ENCODE data around the gene CAT.

Gene CAT

DNA sequence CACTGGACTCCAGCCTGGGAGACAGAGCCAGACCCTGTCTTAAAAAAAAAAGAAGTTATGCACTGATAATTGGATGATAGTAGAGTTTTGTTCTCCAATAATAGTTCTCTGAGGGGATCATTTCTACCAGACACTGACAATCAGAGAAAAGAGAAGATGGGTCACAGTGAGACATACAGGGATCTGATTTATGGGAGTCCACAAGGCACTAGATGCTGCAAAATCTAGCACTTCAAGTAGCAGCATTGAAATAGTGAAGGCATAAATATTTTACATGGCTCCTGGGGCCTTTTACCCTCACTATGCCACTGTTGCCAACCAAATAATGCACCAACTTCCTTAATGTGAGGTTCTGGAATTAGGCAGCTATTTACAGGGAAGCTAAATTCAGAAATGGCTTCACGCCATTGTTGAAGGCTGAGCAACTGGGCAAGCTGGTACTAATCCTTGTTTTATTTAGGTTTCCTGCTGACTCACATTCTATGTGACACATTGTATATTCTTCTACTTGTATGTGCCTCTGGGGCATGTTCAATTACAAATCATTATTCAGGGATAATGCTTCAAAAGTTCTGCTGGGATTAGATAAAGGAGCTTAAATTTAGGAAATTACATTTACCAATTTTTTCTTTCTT is 42.7 kb upstream of the CAT start:
- TF ChIP-seq TOX (CRISPR knock-in tag; IDR thresholded peaks at IDR 0.05; ENCODE audit: borderline replicate concordance) (no peak), RARB (CRISPR knock-in tag; IDR thresholded peaks at IDR 0.05) (no peak), SNAI2 (CRISPR knock-in tag; IDR thresholded peaks at IDR 0.05) (no peak), CSDC2 (CRISPR knock-in tag; IDR thresholded peaks at IDR 0.05) (no peak), PPARA (CRISPR knock-in tag; IDR thresholded peaks at IDR 0.05; ENCODE audit: borderline replicate concordance) (no peak), CREB5 (CRISPR knock-in tag; IDR thresholded peaks at IDR 0.05; ENCODE audit: low read depth) (no peak), ZNF565 (CRISPR knock-in tag; conservative IDR thresholded peaks at IDR 0.05; ENCODE audit: low read depth) (no peak), ISL1 (CRISPR knock-in tag; IDR thresholded peaks at IDR 0.05) (no peak)
- TF ChIP-seq, protein P1, sequence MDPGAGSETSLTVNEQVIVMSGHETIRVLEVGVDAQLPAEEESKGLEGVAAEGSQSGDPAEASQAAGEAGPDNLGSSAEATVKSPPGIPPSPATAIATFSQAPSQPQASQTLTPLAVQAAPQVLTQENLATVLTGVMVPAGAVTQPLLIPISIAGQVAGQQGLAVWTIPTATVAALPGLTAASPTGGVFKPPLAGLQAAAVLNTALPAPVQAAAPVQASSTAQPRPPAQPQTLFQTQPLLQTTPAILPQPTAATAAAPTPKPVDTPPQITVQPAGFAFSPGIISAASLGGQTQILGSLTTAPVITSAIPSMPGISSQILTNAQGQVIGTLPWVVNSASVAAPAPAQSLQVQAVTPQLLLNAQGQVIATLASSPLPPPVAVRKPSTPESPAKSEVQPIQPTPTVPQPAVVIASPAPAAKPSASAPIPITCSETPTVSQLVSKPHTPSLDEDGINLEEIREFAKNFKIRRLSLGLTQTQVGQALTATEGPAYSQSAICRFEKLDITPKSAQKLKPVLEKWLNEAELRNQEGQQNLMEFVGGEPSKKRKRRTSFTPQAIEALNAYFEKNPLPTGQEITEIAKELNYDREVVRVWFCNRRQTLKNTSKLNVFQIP (CRISPR knock-in tag; IDR thresholded peaks at IDR 0.05; ENCODE audit: borderline replicate concordance, low read depth): no peak
- TF ChIP-seq, protein P2, sequence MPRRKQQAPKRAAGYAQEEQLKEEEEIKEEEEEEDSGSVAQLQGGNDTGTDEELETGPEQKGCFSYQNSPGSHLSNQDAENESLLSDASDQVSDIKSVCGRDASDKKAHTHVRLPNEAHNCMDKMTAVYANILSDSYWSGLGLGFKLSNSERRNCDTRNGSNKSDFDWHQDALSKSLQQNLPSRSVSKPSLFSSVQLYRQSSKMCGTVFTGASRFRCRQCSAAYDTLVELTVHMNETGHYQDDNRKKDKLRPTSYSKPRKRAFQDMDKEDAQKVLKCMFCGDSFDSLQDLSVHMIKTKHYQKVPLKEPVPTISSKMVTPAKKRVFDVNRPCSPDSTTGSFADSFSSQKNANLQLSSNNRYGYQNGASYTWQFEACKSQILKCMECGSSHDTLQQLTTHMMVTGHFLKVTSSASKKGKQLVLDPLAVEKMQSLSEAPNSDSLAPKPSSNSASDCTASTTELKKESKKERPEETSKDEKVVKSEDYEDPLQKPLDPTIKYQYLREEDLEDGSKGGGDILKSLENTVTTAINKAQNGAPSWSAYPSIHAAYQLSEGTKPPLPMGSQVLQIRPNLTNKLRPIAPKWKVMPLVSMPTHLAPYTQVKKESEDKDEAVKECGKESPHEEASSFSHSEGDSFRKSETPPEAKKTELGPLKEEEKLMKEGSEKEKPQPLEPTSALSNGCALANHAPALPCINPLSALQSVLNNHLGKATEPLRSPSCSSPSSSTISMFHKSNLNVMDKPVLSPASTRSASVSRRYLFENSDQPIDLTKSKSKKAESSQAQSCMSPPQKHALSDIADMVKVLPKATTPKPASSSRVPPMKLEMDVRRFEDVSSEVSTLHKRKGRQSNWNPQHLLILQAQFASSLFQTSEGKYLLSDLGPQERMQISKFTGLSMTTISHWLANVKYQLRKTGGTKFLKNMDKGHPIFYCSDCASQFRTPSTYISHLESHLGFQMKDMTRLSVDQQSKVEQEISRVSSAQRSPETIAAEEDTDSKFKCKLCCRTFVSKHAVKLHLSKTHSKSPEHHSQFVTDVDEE (CRISPR knock-in tag; IDR thresholded peaks at IDR 0.05): no peak
- ATAC-seq: peak; percentile 69

DNA sequence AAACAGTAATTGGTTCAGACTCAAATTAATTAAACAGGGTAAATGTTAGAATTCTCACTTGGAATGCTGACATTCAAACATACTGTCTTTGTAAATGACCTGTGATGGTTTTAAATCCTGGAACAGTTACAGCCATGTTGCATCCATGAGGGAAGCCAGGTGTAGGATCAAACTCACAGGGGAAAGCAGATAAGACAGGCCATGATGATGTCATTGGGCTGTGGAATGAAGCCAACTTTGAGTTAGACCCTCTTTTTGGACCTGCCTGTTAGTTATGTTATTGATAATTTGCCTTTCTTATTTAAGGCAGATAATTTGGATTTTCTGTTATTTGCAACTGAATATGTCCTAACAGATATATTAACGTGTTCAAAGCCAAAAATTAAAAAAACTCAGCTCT is 41.6 kb upstream of the CAT start:
- TF ChIP-seq ZNF70 (CRISPR knock-in tag; IDR thresholded peaks at IDR 0.05) (no peak), ZFP3 (CRISPR knock-in tag; IDR thresholded peaks at IDR 0.05) (no peak), ESRRG (CRISPR knock-in tag; IDR thresholded peaks at IDR 0.05) (no peak), PPARA (CRISPR knock-in tag; IDR thresholded peaks at IDR 0.05; ENCODE audit: borderline replicate concordance) (no peak), ZC3H10 (CRISPR knock-in tag; IDR thresholded peaks at IDR 0.05) (no peak), OSR1 (CRISPR knock-in tag; IDR thresholded peaks at IDR 0.05) (no peak)
- no peak for ATAC-seq

- ATAC-seq: no peak
- TF ChIP-seq ZNF565 (CRISPR knock-in tag; conservative IDR thresholded peaks at IDR 0.05; ENCODE audit: low read depth): no peak
- TF ChIP-seq CSDC2 (CRISPR knock-in tag; IDR thresholded peaks at IDR 0.05): no peak
- no peak for TF ChIP-seq RARB (CRISPR knock-in tag; IDR thresholded peaks at IDR 0.05)
- no peak for TF ChIP-seq BACH2 (CRISPR knock-in tag; IDR thresholded peaks at IDR 0.05; ENCODE audit: borderline replicate concordance)
- TF ChIP-seq TOX (CRISPR knock-in tag; IDR thresholded peaks at IDR 0.05; ENCODE audit: borderline replicate concordance): no peak
- TF ChIP-seq ARNTL (CRISPR knock-in tag; IDR thresholded peaks at IDR 0.05; ENCODE audit: borderline replicate concordance, low read depth): no peak
- TF ChIP-seq, protein P1 (CRISPR knock-in tag; IDR thresholded peaks at IDR 0.05; ENCODE audit: borderline replicate concordance, low read depth): no peak
- TF ChIP-seq ZFP30 (CRISPR knock-in tag; IDR thresholded peaks at IDR 0.05): no peak
- no peak for TF ChIP-seq OSR1 (CRISPR knock-in tag; IDR thresholded peaks at IDR 0.05)
- TF ChIP-seq TCF4 (CRISPR knock-in tag; IDR thresholded peaks at IDR 0.05; ENCODE audit: borderline replicate concordance): no peak
- TF ChIP-seq ISL1 (CRISPR knock-in tag; IDR thresholded peaks at IDR 0.05): no peak
- TF ChIP-seq, protein P2 (CRISPR knock-in tag; IDR thresholded peaks at IDR 0.05): no peak
- TF ChIP-seq CSRNP3 (CRISPR knock-in tag; IDR thresholded peaks at IDR 0.05): no peak
- no peak for TF ChIP-seq CREB5 (CRISPR knock-in tag; IDR thresholded peaks at IDR 0.05; ENCODE audit: low read depth)
- no peak for TF ChIP-seq ESRRG (CRISPR knock-in tag; IDR thresholded peaks at IDR 0.05)
- TF ChIP-seq, protein P3, sequence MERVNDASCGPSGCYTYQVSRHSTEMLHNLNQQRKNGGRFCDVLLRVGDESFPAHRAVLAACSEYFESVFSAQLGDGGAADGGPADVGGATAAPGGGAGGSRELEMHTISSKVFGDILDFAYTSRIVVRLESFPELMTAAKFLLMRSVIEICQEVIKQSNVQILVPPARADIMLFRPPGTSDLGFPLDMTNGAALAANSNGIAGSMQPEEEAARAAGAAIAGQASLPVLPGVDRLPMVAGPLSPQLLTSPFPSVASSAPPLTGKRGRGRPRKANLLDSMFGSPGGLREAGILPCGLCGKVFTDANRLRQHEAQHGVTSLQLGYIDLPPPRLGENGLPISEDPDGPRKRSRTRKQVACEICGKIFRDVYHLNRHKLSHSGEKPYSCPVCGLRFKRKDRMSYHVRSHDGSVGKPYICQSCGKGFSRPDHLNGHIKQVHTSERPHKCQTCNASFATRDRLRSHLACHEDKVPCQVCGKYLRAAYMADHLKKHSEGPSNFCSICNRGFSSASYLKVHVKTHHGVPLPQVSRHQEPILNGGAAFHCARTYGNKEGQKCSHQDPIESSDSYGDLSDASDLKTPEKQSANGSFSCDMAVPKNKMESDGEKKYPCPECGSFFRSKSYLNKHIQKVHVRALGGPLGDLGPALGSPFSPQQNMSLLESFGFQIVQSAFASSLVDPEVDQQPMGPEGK (CRISPR knock-in tag; IDR thresholded peaks at IDR 0.05; ENCODE audit: borderline replicate concordance): no peak
- no peak for TF ChIP-seq ZC3H10 (CRISPR knock-in tag; IDR thresholded peaks at IDR 0.05)
- no peak for TF ChIP-seq ZNF70 (CRISPR knock-in tag; IDR thresholded peaks at IDR 0.05)
Measured at GRCh38 chr11:34397811-34398210, 40.9 kb upstream of the CAT start.
